22Rv1 (cell line): ENCODE data around the gene IL36RN.

Experiments used
- H3K27ac ChIP-seq: fragments of 450-650 bp; 2 replicates; pipeline ENCODE4 v1.5.1; 2017
- ZFX ChIP-seq: fragments of 450-650 bp; IDR thresholded peaks from 2 replicates; pipeline ENCODE4 v1.6.1; 2017; ENCODE audit warnings: antibody characterized with exemption, borderline replicate concordance
- TF ChIP-seq, protein P1 (sequence below): fragments of 450-650 bp; IDR thresholded peaks from 2 replicates; pipeline ENCODE4 v1.5.1; 2017; ENCODE audit warnings: mild to moderate bottlenecking

IL36RN gene

DNA sequence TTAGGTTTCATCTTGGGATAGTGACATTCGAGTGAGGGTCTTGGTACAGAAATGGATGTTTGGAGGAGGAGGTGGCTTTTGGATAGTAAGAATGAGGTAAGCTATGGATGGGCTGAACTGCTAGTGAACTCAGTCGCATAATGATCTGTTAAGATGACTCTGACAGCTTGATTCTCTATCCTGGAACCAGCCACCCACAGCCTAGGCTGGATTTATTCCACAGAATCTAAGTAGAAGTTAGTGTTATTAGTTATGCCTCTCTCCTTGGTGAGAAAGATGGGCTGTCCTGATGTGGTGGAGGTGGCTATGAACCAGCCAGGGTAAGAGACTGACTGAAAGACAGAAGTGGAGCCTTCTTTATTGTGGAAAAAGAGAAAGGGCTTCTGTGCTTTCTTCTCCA is 31.3 kb upstream of the IL36RN start:
- no peak for TF ChIP-seq ZFX
- TF ChIP-seq, protein P1, sequence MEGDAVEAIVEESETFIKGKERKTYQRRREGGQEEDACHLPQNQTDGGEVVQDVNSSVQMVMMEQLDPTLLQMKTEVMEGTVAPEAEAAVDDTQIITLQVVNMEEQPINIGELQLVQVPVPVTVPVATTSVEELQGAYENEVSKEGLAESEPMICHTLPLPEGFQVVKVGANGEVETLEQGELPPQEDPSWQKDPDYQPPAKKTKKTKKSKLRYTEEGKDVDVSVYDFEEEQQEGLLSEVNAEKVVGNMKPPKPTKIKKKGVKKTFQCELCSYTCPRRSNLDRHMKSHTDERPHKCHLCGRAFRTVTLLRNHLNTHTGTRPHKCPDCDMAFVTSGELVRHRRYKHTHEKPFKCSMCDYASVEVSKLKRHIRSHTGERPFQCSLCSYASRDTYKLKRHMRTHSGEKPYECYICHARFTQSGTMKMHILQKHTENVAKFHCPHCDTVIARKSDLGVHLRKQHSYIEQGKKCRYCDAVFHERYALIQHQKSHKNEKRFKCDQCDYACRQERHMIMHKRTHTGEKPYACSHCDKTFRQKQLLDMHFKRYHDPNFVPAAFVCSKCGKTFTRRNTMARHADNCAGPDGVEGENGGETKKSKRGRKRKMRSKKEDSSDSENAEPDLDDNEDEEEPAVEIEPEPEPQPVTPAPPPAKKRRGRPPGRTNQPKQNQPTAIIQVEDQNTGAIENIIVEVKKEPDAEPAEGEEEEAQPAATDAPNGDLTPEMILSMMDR = no peak
- H3K27ac ChIP-seq = no peak overlapping the region

DNA sequence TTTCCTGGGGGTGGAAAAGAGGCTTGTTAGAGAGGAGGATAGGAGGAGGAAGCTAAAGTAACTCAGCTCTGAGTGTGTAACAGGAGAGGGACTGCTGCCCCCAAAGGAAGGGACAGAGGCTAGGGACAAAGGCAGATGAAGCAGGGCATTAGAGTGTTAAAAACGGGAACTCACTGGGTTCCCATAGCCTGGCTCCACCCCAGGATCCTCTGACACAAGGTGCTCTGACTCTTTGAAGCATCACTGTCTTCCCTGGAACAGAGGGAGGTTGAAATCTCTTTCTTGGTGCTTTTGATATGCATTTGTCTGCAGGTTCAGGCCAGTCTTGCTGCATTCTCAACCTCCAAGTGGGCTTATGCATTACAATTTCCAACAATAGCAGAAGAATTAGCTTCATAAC is 30.9 kb upstream of the IL36RN start:
- TF ChIP-seq ZFX = no peak
- TF ChIP-seq, protein P1 = no peak
- no peak overlapping the region for H3K27ac ChIP-seq

DNA sequence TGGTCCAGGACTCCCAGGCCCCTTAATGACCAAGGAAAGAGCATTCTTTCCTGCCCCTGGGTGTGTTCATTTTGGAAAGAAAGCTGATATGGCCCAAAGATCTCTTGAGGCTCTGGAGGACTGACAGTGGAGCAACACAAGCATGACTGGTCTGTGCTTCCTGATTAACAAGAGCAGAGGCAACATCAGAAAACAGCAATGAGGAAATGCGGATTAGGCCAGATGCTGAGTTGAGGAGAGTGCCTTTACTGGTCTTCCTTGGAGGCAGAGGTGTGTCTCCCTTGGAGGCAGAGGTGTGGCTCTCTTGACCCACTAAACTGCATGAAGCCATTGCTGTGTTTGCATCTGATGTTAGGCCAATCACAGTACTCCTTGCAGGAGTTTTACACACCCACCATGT is 26.3 kb upstream of the IL36RN start:
- TF ChIP-seq ZFX = no peak
- TF ChIP-seq, protein P1 = no peak
- H3K27ac ChIP-seq = no peak overlapping the region

DNA sequence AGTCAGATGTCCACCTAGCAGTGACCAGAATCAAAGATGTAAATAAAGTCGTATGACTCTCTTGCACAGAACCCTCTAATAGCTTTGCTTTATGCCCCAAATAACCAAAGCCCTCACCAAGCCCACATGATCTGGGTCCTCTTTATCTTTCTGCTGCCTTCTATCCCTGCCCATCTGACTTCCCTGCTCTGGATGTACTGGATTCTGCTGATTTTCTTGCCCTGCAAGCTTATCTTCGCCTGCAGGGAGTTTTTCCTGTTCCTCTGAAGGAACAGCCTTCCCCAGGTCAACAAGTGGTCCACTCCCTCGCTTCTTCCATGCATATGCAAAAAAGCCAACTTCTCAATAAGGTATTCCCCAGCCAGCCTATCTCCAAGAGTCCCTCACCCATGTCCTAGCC is 25.0 kb upstream of the IL36RN start:
- TF ChIP-seq, protein P1 = no peak
- TF ChIP-seq ZFX = no peak
- H3K27ac ChIP-seq = no peak overlapping the region

DNA sequence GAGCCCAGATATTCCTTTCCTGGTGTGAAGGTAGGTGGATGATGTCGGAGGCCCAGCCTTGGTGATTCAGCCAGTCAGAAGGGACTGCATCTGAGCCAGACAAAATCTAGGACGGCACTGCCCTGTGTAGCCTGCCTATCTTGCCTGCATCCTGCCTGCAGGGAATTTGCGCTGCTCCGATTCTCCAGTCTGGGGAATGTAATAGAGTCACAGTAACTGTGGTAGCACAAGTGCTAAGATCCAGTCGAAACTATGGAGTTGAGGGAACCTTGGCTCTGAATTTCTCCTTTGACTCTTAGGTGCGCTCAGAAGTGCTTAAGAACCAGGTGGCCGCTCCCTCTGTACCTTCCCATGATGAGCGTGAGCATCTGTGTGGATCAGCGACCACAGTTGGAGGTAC is 22.2 kb upstream of the IL36RN start:
- no peak for TF ChIP-seq ZFX
- TF ChIP-seq, protein P1 = no peak
- no peak overlapping the region for H3K27ac ChIP-seq

DNA sequence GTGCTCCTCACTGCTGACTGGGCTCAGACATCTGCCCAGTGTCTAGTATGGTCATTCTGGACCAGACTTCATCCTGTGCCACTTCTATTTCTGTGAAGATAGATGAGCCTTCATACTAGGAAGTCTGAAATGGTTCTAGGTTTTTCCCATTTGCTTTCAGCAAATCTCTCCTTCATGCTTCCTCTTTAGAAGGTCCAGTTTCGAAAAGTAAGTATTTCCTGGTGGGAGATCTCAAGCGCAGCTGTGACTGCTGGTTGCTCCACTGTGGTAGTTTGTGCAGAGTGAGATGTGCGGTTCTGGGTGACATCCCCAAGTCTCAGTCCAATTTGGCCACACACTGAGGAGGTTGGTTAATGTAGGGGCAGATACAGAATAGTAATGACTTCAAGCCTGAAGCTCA is 20.7 kb upstream of the IL36RN start:
- H3K27ac ChIP-seq = no peak overlapping the region
- TF ChIP-seq ZFX = no peak
- TF ChIP-seq, protein P1 = no peak

DNA sequence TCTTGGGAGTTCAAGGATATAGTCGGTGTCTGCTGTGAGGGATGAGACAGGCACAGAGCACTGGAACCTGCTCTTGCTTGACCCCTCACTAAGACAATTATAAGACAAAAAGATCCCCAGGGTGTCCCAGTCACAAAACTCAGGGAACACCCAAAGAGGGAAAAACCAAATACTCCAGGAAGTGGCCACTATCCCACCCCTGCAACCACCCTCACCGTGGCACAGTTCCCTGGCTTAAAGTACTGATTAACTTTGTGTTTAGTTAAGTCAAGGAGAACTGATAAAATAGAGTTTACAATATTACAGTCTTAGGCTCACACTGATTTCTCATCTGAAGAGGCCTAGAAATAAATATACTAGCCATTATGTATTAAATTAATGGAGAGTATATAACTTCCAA is 19.8 kb upstream of the IL36RN start:
- no peak overlapping the region for H3K27ac ChIP-seq
- TF ChIP-seq, protein P1 = no peak
- no peak for TF ChIP-seq ZFX
